Stimulated activated CD4-positive, alpha-beta T cell treated with anti-CD3 and anti-CD28 coated beads, Interleukin-4, amount 100 ng/mL, for 24 hours (primary cell): ENCODE measurements around the gene PDE4D.
"Not testable (repeated sequence)": the region's sequence is repeated elsewhere in the genome, so short reads cannot be mapped to it uniquely, and the experiment has no call there.

Experiments used
- DNase-seq: peaks from one replicate; pipeline ENCODE4 v3.0.0-alpha.2; 2020

Gene PDE4D

GRCh38 chr5:59016925-59017324, 876.6 kb downstream of the PDE4D start:
- no peak for DNase-seq

- no peak for DNase-seq
Observed at GRCh38 chr5:59008816-59009473, 884.6 kb downstream of the PDE4D start.

GRCh38 chr5:59007460-59008063, 886.0 kb downstream of the PDE4D start:
- DNase-seq, result no peak

- no peak for DNase-seq
Observed at GRCh38 chr5:59005934-59006701, 887.4 kb downstream of the PDE4D start.

GRCh38 chr5:59003641-59004040, 889.9 kb downstream of the PDE4D start:
- DNase-seq, result no peak

- DNase-seq, result no peak
Observed at GRCh38 chr5:59003124-59003523, 890.4 kb downstream of the PDE4D start.

- no peak for DNase-seq
Observed at GRCh38 chr5:59002162-59002825, 891.2 kb downstream of the PDE4D start.

GRCh38 chr5:59001716-59002115, 891.8 kb downstream of the PDE4D start:
- DNase-seq, result no peak

- no peak for DNase-seq
Observed at GRCh38 chr5:59001154-59001553, 892.4 kb downstream of the PDE4D start.

- no peak for DNase-seq
Observed at GRCh38 chr5:59000211-59000610, 893.3 kb downstream of the PDE4D start.

GRCh38 chr5:58999804-59000203, 893.7 kb downstream of the PDE4D start:
- no peak for DNase-seq

GRCh38 chr5:58998544-58998943, 895.0 kb downstream of the PDE4D start:
- no peak for DNase-seq

GRCh38 chr5:58995779-58996178, 897.7 kb downstream of the PDE4D start:
- not testable (repeated sequence) for DNase-seq

GRCh38 chr5:58993461-58993860, 900.1 kb downstream of the PDE4D start:
- DNase-seq, result no peak

- DNase-seq, result no peak
Observed at GRCh38 chr5:58988938-58989337, 904.6 kb downstream of the PDE4D start.

GRCh38 chr5:58987193-58987592, 906.3 kb downstream of the PDE4D start:
- no peak for DNase-seq

GRCh38 chr5:58986281-58986680, 907.2 kb downstream of the PDE4D start:
- no peak for DNase-seq

GRCh38 chr5:58985759-58986158, 907.8 kb downstream of the PDE4D start:
- DNase-seq, result no peak

GRCh38 chr5:58985311-58985710, 908.2 kb downstream of the PDE4D start:
- DNase-seq, result no peak

- no peak for DNase-seq
Observed at GRCh38 chr5:58983526-58984452, 909.7 kb downstream of the PDE4D start.

GRCh38 chr5:58980890-58981289, 912.6 kb downstream of the PDE4D start:
- no peak for DNase-seq

- DNase-seq, result no peak
Observed at GRCh38 chr5:58979090-58979489, 914.4 kb downstream of the PDE4D start.
